CD4-positive, alpha-beta T cell treated with Interleukin-12 subunit alpha and Interleukin-12 subunit beta, for 1 hour (primary cell): ENCODE results near the gene DHRS2.
"Not testable (repeated sequence)": the region's sequence is repeated elsewhere in the genome, so short reads cannot be mapped to it uniquely, and the experiment has no call there.

ENCODE experiments used
- DNase-seq: peaks from one replicate; pipeline ENCODE4 v3.0.0-alpha.2; 2020

DHRS2 gene

DNA sequence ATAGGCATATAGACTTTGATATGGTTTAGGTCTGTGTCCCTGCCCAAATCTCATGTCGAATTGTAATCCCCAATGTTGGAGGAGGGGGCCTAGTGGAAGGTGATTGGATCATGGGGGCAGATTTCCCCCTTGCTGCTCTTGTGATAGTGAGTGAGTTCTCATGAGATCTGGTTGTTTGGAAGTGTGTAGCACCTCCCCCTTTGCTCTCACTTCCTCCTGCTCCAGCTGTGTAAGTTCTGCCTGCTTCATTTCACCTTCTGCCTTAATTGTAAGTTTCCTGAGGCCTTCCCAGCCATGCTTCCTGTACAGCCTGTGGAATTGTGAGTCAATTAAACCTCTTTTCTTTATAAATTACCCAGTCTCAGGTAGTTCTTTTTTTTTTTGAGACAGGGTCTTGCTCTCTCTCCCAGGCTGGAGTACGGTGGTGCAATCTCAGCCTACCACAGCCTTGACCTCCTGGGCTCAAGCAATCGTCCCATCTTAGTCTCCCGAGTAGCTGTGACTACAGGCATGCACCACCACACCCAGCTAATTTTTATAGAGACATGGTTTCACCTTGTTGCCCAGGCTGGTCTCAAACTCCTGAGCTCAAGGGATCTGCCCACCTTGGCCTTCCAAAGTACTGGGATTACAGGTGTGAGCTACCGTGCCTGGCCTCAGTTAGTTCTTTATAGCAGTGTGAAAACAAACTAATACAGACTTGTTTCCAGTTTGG is 1.3 kb upstream of the DHRS2 start:
- DNase-seq = not testable (repeated sequence)

GRCh38 chr14:23637312-23637654 is 1.1 kb downstream of the DHRS2 start:
- not testable (repeated sequence) for DNase-seq

DNA sequence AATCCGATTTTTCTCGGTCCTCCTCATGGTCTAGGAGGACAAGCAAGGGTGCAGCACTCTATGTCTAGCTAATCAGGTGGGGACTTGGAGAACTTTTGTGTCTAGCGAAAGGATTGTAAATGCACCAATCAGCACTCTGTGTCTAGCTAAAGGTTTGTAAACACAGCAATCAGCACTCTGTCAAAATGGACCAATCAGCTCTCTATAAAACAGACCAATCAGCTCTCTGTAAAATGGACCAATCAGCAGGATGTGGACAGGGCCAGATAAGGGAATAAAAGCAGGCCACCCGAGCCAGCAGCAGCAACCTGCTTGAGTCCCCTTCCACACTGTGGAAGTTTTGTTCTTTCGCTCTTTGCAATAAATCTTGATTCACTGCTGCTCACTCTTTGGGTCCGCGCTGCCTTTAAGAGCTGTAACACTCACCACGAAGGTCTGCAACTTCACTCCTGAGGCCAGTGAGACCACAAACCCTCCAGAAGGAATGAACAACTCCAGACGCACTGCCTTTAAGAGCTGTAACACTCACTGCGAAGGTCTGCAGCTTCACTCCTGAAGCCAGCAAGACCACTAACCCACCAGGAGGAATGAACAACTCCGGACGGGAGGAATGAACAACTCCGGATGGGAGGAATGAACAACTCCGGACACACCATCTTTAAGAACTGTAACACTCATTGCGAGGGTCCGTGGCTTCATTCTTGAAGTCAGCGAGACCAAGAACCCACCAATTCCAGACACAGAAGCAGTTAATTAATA is 1.7 kb downstream of the DHRS2 start:
- not testable (repeated sequence) for DNase-seq

DNA sequence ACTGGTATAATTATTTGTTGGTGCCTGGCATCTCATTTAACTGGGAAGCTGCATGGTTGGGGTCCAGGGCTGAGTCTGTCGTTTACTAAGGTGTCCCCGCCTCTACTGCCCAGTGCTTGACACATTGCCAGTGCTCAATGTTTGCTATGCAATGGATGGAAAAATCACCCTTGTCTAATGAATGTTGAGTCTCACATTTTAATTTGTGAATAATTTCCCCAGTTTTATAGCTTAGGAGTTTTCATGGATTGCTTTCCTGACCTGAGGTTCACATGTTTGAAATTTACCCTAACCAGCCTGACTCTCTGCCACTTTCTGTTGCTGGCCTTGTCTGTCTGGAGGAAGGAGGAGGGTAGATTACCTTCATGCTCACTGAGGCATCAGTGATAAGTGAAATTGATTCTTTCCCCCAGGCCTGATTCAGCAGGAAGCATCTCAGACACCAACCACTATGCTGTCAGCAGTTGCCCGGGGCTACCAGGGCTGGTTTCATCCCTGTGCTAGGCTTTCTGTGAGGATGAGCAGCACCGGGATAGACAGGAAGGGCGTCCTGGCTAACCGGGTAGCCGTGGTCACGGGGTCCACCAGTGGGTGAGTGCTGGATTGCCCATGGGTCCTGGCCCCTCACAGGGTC is 2.4 kb downstream of the DHRS2 start:
- DNase-seq = no peak

DNA sequence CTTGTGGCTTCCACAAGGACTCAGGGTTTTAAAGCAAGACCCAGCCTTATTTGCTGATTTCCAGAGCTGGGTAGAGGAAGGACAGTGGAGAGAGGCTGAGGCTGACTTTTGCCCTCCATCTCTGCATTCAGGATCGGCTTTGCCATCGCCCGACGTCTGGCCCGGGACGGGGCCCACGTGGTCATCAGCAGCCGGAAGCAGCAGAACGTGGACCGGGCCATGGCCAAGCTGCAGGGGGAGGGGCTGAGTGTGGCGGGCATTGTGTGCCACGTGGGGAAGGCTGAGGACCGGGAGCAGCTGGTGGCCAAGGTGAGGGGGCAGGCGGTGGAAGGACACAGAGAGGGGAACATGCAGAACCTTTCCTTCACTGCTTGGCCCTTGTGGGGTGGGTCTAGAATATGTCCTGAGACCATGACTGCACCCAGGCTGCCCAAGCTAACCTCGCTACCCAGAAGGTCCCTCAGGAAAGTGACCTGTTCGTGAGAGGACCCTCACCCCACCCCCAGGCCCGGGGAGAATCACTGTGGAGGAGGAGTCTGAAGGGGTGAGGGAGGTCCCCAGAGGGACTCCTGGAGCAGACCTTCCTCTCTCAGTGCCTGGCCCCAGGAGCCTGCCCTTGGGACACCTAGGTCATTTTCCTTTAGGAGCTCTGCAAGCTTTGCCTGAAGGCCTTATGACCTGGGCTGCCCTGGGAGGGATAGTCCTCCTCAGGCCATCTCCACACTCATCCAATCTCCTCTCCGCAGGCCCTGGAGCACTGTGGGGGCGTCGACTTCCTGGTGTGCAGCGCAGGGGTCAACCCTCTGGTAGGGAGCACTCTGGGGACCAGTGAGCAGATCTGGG is 3.1 kb downstream of the DHRS2 start:
- no peak for DNase-seq

DNA sequence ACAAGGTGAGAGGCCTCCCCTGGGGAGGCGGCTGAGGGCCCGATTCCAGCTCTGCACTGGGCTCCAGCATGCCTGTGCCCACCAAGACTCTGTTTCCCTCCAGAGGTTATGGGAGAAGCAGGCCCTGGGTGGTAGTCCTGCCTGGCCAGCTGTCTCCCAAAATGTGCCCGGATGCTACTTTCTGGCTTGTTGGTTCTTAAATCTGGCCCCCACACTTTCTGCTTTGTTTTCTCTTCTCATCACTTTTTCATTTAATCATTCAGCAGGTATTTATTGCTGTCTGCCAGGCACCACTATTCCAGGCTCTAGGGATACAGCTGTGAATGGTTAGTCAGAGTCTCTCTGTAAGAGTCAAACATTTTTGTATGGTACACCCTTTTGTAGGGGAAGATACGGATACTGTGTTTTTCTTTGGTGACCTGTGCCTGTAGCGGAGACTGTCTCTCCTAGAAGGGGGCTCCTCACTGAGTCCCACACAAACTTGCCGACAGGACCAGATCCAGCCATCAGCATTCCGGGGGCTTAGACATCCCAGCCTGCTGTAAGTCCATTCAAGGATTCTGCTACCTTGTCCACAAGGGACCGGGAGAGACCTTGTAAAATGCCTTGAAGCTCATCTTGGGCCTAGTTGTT is 3.8 kb downstream of the DHRS2 start:
- no peak for DNase-seq

DNA sequence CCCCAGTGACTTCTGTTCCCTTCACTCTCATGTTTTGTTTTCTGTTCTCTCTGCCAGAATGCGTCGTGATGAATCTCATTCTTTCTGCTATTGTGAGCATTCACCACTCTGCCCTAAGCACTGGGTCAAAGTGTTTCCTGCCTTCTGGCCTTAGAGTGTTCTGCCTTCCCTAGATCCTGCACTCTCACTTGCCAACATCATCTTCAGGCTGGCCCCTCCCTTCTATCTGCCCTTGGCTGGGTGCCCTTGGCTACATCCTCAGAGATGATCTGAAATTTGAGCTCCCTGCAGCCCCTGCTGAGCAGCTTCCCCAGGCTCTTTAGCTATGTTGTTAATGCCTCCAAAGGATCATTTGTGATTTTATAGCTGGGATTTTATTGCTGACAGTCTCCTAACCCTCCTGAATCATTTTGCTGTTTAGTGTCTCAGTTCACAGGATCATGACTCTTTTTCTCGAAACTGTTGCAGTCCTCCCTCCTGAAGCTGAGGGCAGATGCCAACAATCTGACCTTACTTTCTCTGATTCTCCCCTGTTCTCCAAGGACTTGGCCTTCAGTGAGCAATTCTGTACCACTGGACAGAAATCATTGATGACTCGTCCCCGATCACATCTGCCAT is 4.5 kb downstream of the DHRS2 start:
- no peak for DNase-seq

- DNase-seq = no peak
Measured at GRCh38 chr14:23641180-23641914, 5.2 kb downstream of the DHRS2 start.

DNA sequence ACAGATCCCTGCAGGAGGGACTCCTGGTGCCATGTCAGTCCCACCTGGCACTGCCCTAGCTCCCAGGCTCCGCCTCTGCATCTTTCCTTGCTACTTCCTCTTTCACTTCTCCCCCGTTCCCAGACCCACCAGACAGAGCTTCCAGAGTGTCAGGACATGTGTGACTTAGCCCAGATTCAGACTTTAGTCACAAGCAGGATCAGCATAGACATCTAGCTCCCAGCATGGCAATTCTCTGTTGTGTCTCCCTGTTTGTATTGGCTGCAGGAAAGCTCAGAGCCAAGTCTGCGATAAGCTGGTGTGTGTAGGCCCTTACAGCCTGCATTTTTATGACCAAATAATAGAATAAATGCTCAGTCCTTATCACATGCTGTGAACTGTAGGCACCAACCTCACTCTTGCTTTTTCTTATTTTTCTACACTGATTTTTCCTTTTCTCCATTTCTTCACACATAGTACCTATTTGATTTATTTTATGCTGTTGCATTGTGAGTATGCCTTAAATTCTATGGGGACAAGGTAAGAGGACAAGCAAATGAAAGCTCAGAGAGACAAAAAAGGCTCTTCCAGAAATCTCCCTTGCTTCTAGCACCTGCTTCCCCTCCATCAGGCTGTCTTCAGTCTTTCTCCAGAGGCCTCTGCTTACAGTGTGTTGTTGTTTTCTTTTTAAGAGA is 5.9 kb downstream of the DHRS2 start:
- no peak for DNase-seq

DNA sequence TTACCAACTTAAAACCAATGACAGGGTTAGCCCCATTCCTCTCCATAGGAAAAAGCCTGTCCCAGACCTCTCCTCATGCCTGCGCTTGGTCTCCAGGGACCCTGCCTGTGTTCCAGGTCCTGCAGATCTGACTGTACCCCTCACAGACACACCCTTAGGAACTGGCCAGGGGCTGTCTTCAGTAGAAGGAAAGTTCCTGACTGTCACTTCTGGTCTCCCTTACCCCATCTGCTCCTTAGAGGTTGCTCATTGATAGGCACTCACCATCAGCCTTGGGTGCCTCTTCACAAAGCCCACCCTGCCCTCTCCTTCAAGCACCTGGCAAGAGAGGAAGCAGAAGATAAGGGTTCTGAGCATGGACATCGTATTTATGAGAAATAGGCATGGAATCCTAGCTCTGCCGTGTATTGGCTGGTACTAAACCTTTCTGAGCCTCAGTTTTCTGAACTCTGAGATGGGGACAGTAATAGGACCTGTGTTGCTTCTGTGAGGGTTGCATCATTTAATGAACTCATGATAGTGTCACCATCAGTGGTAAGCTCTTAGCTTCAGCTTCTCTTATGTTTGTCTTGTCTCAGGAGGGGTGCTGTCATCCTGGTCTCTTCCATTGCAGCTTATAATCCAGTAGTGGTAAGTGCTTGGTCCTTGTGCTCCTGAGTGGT is 7.5 kb downstream of the DHRS2 start:
- no peak for DNase-seq

GRCh38 chr14:23644195-23644918 is 8.2 kb downstream of the DHRS2 start:
- DNase-seq = no peak

DNA sequence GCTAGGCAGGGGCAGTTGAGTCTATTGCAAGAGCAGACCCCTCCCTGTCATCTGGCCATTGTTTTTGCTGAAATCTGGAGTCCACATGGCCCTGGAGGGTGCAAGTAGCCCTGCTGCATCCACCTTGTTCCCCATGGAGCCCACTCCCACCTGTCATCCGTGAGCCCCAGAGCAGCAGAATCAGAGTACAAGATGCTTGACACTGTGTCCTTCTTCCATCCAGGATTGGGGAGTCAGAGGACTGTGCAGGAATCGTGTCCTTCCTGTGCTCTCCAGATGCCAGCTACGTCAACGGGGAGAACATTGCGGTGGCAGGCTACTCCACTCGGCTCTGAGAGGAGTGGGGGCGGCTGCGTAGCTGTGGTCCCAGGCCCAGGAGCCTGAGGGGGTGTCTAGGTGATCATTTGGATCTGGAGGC is 8.8 kb downstream of the DHRS2 start:
- DNase-seq = no peak

DNA sequence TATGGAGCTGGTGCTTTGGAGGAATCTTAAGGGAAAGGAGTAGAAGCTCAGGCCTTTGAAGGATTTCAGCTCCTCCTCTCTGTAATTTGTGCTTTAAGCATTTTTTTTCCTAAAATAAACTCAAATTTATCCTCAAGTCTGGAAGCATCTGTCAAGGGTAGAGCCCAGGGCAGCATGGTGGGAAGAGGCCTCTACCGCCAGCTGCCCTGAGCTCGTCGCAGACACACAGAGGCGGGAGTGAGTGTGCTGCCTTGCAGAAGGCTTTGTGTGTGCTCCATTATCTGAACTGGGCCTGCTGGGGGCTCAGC is 9.3 kb downstream of the DHRS2 start:
- no peak for DNase-seq

DNA sequence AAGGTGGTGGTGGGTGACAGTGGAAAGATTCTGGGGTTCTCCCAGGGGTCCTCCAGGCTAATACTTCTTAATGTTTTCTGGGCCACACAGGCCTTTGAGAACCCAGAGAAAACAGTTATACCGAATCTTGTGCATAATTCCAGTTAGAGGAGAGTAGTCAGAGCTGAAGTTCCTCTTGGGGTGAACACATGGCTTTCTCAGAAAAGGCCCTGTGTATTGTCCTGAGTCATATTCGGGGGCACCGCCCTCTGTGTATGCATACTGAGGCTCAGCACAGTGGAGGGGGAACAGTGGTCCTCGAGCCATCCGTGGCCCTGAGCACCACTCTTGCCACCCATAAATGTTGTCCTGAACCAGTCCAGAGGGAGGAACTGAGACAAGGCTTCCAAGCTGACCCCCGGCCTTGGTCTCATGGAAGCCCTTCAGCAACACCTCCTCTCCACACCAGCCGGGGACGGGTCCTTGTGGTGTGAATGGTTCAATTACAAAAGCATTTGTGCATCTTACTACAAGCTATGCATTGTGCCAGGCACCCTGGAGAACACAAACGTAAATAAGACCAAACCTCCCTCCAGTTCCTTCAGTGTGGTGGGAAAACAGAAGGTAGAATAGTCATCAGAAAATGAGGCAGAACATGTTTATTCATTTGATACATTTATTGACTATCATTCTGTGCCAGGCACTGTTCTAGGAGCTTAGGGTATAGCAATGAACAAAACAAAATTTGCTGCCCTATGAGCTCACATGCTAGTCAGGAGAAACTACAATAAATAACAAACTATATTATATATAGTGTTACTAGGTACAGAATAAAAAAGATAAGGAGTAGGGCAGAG is 9.9 kb downstream of the DHRS2 start:
- no peak for DNase-seq

DNA sequence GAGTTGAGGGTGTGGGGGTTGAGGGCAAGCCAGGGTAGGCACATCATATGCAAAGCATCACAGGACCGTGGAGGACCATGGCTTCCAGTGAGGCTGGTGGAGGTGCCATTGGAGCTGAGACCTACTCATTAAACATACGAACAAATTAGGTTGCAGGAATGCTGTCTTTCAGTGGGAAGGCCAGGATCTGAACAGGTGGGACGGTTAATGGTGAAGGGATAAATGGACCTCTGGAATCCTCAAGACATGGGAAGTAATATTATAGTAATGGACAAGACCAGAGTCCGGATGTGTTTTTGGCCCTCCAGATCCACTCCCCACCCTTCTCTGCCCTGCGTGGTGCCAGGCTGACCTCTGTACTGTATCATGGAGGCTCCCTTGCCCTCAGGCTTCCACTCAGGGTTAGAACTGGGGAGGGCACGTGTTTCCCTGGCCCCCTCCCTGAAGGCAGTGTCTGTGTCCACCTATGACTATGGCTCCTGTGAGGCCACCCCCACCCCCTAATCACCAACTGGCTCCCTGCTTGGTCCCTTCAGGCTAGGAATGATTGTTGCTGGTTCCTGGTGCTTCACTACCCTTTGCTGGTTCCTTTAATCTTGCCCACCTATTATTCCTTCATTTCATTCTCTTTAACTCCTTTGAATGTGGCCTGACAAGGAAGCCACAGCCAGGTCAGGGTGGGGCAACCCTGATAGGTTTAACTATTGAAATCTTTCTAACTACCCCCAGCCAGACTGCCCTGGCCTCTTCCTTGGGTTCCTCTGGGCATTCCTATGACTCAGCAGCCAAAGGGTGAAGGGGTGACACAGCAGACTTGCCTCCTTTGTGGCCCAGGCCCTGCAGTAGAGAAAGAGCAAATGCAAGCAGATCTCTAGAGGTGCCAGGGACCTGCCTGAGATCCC is 10.7 kb downstream of the DHRS2 start:
- DNase-seq = no peak

GRCh38 chr14:23647619-23648018 is 11.5 kb downstream of the DHRS2 start:
- DNase-seq = no peak

DNA sequence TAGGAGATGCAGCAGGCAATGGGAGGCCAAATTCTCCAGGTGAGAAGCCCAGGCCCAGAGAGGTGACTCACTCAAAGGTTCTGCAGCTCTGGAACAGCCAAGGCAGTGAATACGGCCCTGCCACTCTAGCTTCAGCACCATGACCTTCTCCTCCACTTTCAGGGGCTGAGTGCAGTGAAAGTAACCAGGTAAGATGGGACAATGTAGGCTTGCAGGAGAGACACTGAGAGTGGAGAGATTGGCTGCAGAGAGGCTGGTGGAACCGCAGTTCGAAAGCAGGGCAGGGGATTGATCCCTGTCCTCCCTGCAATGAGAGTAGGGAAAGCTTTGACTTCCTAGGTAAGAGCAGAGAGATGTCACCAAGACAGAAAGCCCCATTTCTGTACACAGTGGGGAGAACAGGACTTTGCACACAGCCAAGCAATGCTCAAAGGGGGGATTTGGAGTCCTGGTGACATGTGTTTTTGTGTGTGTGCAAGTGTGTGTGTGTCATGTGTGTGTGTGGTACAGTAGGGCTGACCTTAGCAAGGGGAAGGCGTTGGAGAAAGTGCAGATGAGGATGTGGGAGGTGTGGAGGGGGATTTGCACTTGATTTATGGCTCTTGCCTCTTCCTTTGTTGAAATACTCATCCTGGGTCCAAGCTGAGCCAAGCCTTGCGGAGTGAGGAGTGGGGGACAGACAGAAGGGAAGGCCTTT is 12.7 kb downstream of the DHRS2 start:
- no peak for DNase-seq
